ENCODE results near the gene KIFC1. TPM values are rescaled to one million over a fixed set of nuclear protein-coding genes. Genes with fewer than 3 reads are reported as not detected.

Gene KIFC1
- total RNA-seq, 3 donors from 2014 or later (not counting 1 experiment from before 2014, with no cell fraction given) = 2.7 to 4.6 (median 3.3) TPM

DNA sequence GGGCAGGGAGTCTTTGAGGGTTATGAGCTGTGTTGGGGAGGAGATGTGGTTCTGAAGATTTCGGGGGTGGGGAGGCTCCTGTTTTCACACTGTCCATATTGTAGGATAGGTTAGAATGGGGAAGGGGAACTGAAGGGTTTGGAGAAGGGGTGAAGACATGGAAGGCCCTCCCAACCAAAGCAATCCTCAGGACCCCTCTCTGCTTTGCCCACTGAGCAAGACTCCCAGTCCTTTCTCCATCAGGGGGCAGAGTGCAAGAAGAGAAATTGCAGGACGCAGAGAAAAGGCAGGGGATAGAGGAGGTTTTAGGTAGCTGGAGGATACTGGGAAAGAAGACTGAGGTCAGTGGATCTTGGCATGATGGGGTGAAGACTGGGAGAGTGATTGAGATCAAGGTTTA is 32.2 kb downstream of the KIFC1 start:
- H3K4me3 ChIP-seq (ENCODE audit: low read length) = no peak overlapping the region
- intact Hi-C loops (cut with micrococcal nuclease) = no loop called here
- H3K27me3 ChIP-seq (ENCODE audit: control insufficient read depth, insufficient read depth, low read length) = no peaks in the 10 kb centered on the region
- no peak overlapping the region for H3K27ac ChIP-seq (ENCODE audit: low read length)
- no peak for ATAC-seq
- no peaks in the 10 kb centered on the region for H3K9me3 ChIP-seq (ENCODE audit: control insufficient read depth, insufficient read depth, low read length)
- no peaks in the 10 kb centered on the region for H3K9me3 Mint-ChIP-seq
- TF ChIP-seq, protein P1, sequence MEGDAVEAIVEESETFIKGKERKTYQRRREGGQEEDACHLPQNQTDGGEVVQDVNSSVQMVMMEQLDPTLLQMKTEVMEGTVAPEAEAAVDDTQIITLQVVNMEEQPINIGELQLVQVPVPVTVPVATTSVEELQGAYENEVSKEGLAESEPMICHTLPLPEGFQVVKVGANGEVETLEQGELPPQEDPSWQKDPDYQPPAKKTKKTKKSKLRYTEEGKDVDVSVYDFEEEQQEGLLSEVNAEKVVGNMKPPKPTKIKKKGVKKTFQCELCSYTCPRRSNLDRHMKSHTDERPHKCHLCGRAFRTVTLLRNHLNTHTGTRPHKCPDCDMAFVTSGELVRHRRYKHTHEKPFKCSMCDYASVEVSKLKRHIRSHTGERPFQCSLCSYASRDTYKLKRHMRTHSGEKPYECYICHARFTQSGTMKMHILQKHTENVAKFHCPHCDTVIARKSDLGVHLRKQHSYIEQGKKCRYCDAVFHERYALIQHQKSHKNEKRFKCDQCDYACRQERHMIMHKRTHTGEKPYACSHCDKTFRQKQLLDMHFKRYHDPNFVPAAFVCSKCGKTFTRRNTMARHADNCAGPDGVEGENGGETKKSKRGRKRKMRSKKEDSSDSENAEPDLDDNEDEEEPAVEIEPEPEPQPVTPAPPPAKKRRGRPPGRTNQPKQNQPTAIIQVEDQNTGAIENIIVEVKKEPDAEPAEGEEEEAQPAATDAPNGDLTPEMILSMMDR (IDR thresholded peaks at IDR 0.05) = no peak
- no peaks in the 10 kb centered on the region for H3K36me3 ChIP-seq (ENCODE audit: control insufficient read depth, insufficient read depth, low read length)
- peak overlapping the region; percentile 90 for H3K4me3 Mint-ChIP-seq
- WGBS (ENCODE audit: insufficient coverage) = 98% methylated on average over 2 of the region's 2 CpGs
- peak overlapping the region; percentile 88 to 92 for H3K27ac Mint-ChIP-seq
- DNase-seq = no peak
- no peaks in the 10 kb centered on the region for H3K36me3 Mint-ChIP-seq
- peaks cover 47 to 68% of the 10 kb centered on the region in 2 donors for H3K4me1 Mint-ChIP-seq
- peaks cover 49% of the 10 kb centered on the region for H3K4me1 ChIP-seq (ENCODE audit: control insufficient read depth, insufficient read depth, low read length)
- H3K27me3 Mint-ChIP-seq (ENCODE audit: low read depth in 2 of 2) = no peaks in the 10 kb centered on the region

DNA sequence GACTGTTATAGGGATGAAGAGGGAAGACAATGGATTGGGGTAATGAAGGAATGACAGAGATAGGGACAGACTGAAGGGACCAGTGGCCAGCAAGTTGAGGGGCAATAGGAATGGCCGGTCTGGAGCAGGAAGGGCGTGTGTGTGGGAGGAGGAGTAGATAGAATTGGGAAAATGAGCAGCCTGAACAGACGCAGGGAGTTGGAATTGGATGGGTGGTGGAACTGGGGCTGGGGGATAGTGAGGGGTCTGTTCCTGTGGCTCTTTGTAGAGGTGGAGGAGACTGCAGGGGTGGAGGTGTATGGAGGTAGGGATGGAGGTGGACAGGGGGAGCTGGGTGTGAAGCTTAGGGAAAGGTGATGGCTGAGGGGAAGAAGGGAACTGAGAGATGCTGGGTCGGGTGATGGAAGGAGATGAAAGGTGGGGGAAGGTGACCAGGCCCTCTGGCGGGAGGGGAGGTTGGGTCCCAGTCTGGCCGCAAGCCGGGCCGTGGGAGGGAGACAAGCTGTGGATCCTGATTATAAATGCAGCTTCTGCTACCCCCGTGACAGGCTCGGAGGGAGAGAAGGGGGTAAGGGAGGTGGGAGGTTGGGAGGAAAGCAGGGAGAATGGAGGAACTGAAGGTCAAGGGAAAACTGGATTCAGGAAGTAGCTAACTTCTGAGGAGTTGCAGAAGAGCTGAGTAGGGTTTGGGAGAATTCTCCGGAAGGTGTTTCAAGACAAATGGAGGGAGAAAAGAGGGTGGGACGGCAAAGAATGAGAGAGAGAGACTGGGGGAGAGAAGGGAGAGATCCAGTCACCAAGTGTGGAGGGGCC is 33.4 kb downstream of the KIFC1 start:
- WGBS (ENCODE audit: insufficient coverage) = 24% methylated on average over 12 of the region's 12 CpGs
- Histone ChIP-seq H3K27me3 (ENCODE audit: control insufficient read depth, insufficient read depth, low read length) (no peaks in the 10 kb centered on the region), H3K36me3 (ENCODE audit: control insufficient read depth, insufficient read depth, low read length) (no peaks in the 10 kb centered on the region), H3K4me1 (ENCODE audit: control insufficient read depth, insufficient read depth, low read length) (peaks cover 50% of the 10 kb centered on the region), H3K27ac (ENCODE audit: low read length) (peak overlapping the region; percentile 89), H3K4me3 (ENCODE audit: low read length) (peak overlapping the region; percentile 66), H3K9me3 (ENCODE audit: control insufficient read depth, insufficient read depth, low read length) (no peaks in the 10 kb centered on the region)
- Mint-ChIP-seq H3K27ac (peak overlapping the region; percentile 88 to 92), H3K27me3 (ENCODE audit: low read depth in 2 of 2) (no peaks in the 10 kb centered on the region), H3K4me3 (peak overlapping the region; percentile 90), H3K9me3 (no peaks in the 10 kb centered on the region), H3K36me3 (no peaks in the 10 kb centered on the region), H3K4me1 (peaks cover 50 to 68% of the 10 kb centered on the region in 2 donors)
- no peak for DNase-seq
- no peak for ATAC-seq
- intact Hi-C loops (cut with micrococcal nuclease) = no loop called here
- TF ChIP-seq, protein P1 (IDR thresholded peaks at IDR 0.05) = no peak

DNA sequence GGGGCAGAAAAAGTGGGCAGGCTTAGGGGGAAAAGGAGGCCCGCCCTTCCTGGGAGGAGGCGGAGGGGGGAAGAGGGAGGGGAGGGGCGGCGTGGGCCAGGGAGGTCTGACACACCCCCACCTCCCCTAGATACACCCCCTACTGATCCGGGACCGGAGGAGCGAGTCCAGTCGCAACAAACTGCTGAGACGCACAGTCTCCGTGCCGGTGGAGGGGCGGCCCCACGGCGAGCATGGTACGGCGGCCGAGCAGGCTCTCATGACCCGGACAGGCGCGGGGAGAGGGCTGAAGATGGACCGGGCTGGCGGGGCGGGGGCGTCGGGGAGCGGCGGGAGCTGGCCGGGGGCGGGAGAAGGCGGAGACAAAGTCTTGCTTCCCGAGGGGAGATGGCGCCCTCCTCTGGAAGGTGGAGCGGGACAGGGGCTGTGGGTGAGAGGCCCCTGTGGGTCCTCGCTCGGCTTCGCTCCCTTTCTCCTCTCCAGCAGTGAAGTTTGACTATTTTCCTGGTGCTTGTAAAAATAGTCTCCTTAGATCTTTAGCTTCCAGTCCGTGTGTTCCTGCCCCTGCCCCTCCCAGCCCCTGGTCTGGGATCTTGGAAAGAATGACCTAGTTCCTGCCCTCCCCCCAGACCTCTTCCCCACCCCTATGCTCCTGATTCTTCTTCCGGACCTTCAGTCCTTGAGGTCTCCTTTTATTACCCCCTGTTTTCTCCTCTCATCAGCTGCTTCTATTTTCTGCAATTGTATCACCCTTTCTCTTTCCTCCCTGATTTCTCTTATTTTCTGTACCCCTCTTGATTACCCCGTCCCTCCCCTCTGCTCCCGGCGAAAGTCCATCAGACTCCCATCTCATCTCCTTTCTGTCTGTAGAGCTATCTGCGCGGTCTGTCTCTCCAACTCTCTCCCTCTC is 34.3 kb downstream of the KIFC1 start:
- 1% methylated on average over 39 of the region's 43 CpGs for WGBS (ENCODE audit: insufficient coverage)
- Histone ChIP-seq H3K27ac (ENCODE audit: low read length) (peak overlapping the region; percentile 89), H3K4me3 (ENCODE audit: low read length) (peak overlapping the region; percentile 66), H3K4me1 (ENCODE audit: control insufficient read depth, insufficient read depth, low read length) (peaks cover 59% of the 10 kb centered on the region), H3K9me3 (ENCODE audit: control insufficient read depth, insufficient read depth, low read length) (no peaks in the 10 kb centered on the region), H3K36me3 (ENCODE audit: control insufficient read depth, insufficient read depth, low read length) (no peaks in the 10 kb centered on the region), H3K27me3 (ENCODE audit: control insufficient read depth, insufficient read depth, low read length) (no peaks in the 10 kb centered on the region)
- no peaks in the 10 kb centered on the region for H3K27me3 Mint-ChIP-seq (ENCODE audit: low read depth in 2 of 2)
- no peaks in the 10 kb centered on the region for H3K36me3 Mint-ChIP-seq
- TF ChIP-seq, protein P1 (IDR thresholded peaks at IDR 0.05) = peak; percentile 42
- H3K27ac Mint-ChIP-seq = peak overlapping the region; percentile 88 to 92
- ATAC-seq (peak; percentile 50 to 76 (median 67)), DNase-seq (peak; percentile 69 to 89)
- peaks cover 59 to 77% of the 10 kb centered on the region in 2 donors for H3K4me1 Mint-ChIP-seq
- H3K4me3 Mint-ChIP-seq = peak overlapping the region; percentile 90
- intact Hi-C loops (cut with micrococcal nuclease) = loop anchor here (2.0 kb wide), 2 partner anchors 15 to 35 kb away; partner anchors contain the start of genes KIFC1 and PHF1
- H3K9me3 Mint-ChIP-seq = no peaks in the 10 kb centered on the region

All from natural killer cell (primary cell).